Measurements from ENCODE around the gene PLOD2.

The PLOD2 gene

GRCh38 chr3:146195605-146196004 lies 34.6 kb upstream of the PLOD2 start:
- Histone ChIP-seq H3K4me2 (ENCODE audit: low read length) (no peak overlapping the region), H3K27ac (ENCODE audit: low read depth, low read length) (no peak overlapping the region), H3F3A (ENCODE audit: control insufficient read depth, insufficient read depth) (no peaks in the 10 kb centered on the region), H3K79me2 (ENCODE audit: control insufficient read depth, low read length) (no peaks in the 10 kb centered on the region), H3K4me1 (ENCODE audit: control insufficient read depth, low read length) (no peaks in the 10 kb centered on the region), H3K36me3 (ENCODE audit: control insufficient read depth, low read length) (no peaks in the 10 kb centered on the region), H3K9me3 (ENCODE audit: control insufficient read depth, insufficient read depth, low read length) (no peaks in the 10 kb centered on the region), H3K4me3 (ENCODE audit: low read length) (no peak overlapping the region), H3K9me2 (replicated peaks; ENCODE audit: control insufficient read depth, low read length) (no peaks in the 10 kb centered on the region), H4K20me1 (ENCODE audit: control insufficient read depth, insufficient read depth, low read depth, low read length) (no peaks in the 10 kb centered on the region), H3K27me3 (ENCODE audit: control insufficient read depth, low read length) (no peaks in the 10 kb centered on the region)
- TF ChIP-seq EZH2phosphoT487 (IDR thresholded peaks at IDR 0.05; ENCODE audit: borderline replicate concordance, low read length) (no peak), CTCF (IDR thresholded peaks at IDR 0.05; ENCODE audit: low read depth, low read length, poor library complexity, severe bottlenecking) (no peak)

- no peak overlapping the region for H3K27ac ChIP-seq (ENCODE audit: low read depth, low read length)
- no peaks in the 10 kb centered on the region for H3F3A ChIP-seq (ENCODE audit: control insufficient read depth, insufficient read depth)
- H3K4me3 ChIP-seq (ENCODE audit: low read length) = no peak overlapping the region
- H3K36me3 ChIP-seq (ENCODE audit: control insufficient read depth, low read length) = no peaks in the 10 kb centered on the region
- H4K20me1 ChIP-seq (ENCODE audit: control insufficient read depth, insufficient read depth, low read depth, low read length) = no peaks in the 10 kb centered on the region
- no peaks in the 10 kb centered on the region for H3K79me2 ChIP-seq (ENCODE audit: control insufficient read depth, low read length)
- no peaks in the 10 kb centered on the region for H3K4me1 ChIP-seq (ENCODE audit: control insufficient read depth, low read length)
- TF ChIP-seq EZH2phosphoT487 (IDR thresholded peaks at IDR 0.05; ENCODE audit: borderline replicate concordance, low read length) = no peak
- TF ChIP-seq CTCF (IDR thresholded peaks at IDR 0.05; ENCODE audit: low read depth, low read length, poor library complexity, severe bottlenecking) = no peak
- H3K4me2 ChIP-seq (ENCODE audit: low read length) = no peak overlapping the region
- H3K9me2 ChIP-seq (replicated peaks; ENCODE audit: control insufficient read depth, low read length) = no peaks in the 10 kb centered on the region
- H3K9me3 ChIP-seq (ENCODE audit: control insufficient read depth, insufficient read depth, low read length) = no peaks in the 10 kb centered on the region
- H3K27me3 ChIP-seq (ENCODE audit: control insufficient read depth, low read length) = no peaks in the 10 kb centered on the region
Measured at GRCh38 chr3:146195030-146195429, 34.0 kb upstream of the PLOD2 start.

- Histone ChIP-seq H3K9me3 (ENCODE audit: control insufficient read depth, insufficient read depth, low read length) (no peaks in the 10 kb centered on the region), H3K79me2 (ENCODE audit: control insufficient read depth, low read length) (no peaks in the 10 kb centered on the region), H4K20me1 (ENCODE audit: control insufficient read depth, insufficient read depth, low read depth, low read length) (no peaks in the 10 kb centered on the region), H3K4me1 (ENCODE audit: control insufficient read depth, low read length) (no peaks in the 10 kb centered on the region), H3K27me3 (ENCODE audit: control insufficient read depth, low read length) (no peaks in the 10 kb centered on the region), H3K27ac (ENCODE audit: low read depth, low read length) (no peak overlapping the region), H3K4me3 (ENCODE audit: low read length) (no peak overlapping the region), H3K9me2 (replicated peaks; ENCODE audit: control insufficient read depth, low read length) (no peaks in the 10 kb centered on the region), H3K4me2 (ENCODE audit: low read length) (no peak overlapping the region), H3K36me3 (ENCODE audit: control insufficient read depth, low read length) (no peaks in the 10 kb centered on the region), H3F3A (ENCODE audit: control insufficient read depth, insufficient read depth) (no peaks in the 10 kb centered on the region)
- TF ChIP-seq EZH2phosphoT487 (IDR thresholded peaks at IDR 0.05; ENCODE audit: borderline replicate concordance, low read length) (no peak), CTCF (IDR thresholded peaks at IDR 0.05; ENCODE audit: low read depth, low read length, poor library complexity, severe bottlenecking) (no peak)
Measured at GRCh38 chr3:146191051-146191450, 30.1 kb upstream of the PLOD2 start.

Measured in DOHH2 (cell line).